ENCODE data around the gene NELL1. TPM values are rescaled to one million over a fixed set of nuclear protein-coding genes. Genes with fewer than 3 reads are reported as not detected.

The NELL1 gene
- total and polyA plus RNA-seq, 12 donors = 0.11 to 0.39 (median 0.24) TPM; not detected in 9

- Histone ChIP-seq H3K9me3 (replicated peaks in 1 of 3) (no peaks in the 10 kb centered on the region), H3K4me1 (replicated peaks in 1 of 2) (no peaks in the 10 kb centered on the region), H3K36me3 (replicated peaks in 1 of 2) (no peaks in the 10 kb centered on the region), H3K4me3 (no peak overlapping the region), H3K27ac (no peak overlapping the region), H3K27me3 (no peaks in the 10 kb centered on the region)
- TF ChIP-seq, protein P1, sequence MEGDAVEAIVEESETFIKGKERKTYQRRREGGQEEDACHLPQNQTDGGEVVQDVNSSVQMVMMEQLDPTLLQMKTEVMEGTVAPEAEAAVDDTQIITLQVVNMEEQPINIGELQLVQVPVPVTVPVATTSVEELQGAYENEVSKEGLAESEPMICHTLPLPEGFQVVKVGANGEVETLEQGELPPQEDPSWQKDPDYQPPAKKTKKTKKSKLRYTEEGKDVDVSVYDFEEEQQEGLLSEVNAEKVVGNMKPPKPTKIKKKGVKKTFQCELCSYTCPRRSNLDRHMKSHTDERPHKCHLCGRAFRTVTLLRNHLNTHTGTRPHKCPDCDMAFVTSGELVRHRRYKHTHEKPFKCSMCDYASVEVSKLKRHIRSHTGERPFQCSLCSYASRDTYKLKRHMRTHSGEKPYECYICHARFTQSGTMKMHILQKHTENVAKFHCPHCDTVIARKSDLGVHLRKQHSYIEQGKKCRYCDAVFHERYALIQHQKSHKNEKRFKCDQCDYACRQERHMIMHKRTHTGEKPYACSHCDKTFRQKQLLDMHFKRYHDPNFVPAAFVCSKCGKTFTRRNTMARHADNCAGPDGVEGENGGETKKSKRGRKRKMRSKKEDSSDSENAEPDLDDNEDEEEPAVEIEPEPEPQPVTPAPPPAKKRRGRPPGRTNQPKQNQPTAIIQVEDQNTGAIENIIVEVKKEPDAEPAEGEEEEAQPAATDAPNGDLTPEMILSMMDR (IDR thresholded peaks at IDR 0.05) = no peak
- no peak for TF ChIP-seq POLR2A (IDR thresholded peaks at IDR 0.05)
- DNase-seq = no peak
- WGBS, 4 donors = 49 to 67% (median 63%) methylated on average over 1 of the region's 1 CpG
- intact Hi-C loops (cut with DNase I) = no loop called here
Measured at GRCh38 chr11:21402274-21402673, 732.9 kb downstream of the NELL1 start.

DNA sequence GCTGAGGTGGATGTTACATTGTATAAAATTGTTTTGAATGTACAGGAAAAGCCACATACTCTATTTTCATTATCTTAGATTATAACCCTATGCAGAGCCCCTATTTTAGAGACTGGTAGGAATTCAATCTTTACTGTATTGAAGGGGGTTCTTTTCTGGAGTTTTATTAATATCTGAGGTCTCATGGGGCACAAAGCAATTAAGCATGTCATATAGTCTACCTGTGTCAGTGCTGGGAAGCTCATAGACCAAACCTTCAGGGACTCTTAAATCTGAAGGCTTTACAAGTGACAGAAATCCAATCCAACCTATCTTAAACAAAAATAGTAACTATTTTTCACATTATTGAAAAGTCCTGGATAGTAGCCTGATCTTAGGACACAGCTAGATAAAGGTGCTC is 733.7 kb downstream of the NELL1 start:
- intact Hi-C loops (cut with DNase I) = no loop called here
- H3K4me3 ChIP-seq = no peak overlapping the region
- H3K36me3 ChIP-seq (replicated peaks in 1 of 2) = no peaks in the 10 kb centered on the region
- no peaks in the 10 kb centered on the region for H3K4me1 ChIP-seq (replicated peaks in 1 of 2)
- no peaks in the 10 kb centered on the region for H3K9me3 ChIP-seq (replicated peaks in 1 of 3)
- H3K27me3 ChIP-seq = no peaks in the 10 kb centered on the region
- no peak overlapping the region for H3K27ac ChIP-seq
- no peak for DNase-seq
- TF ChIP-seq, protein P1 (IDR thresholded peaks at IDR 0.05) = no peak

GRCh38 chr11:21405422-21405821 is 736.0 kb downstream of the NELL1 start:
- TF ChIP-seq, protein P1 (IDR thresholded peaks at IDR 0.05) = no peak
- no peak for TF ChIP-seq POLR2A (IDR thresholded peaks at IDR 0.05)

DNA sequence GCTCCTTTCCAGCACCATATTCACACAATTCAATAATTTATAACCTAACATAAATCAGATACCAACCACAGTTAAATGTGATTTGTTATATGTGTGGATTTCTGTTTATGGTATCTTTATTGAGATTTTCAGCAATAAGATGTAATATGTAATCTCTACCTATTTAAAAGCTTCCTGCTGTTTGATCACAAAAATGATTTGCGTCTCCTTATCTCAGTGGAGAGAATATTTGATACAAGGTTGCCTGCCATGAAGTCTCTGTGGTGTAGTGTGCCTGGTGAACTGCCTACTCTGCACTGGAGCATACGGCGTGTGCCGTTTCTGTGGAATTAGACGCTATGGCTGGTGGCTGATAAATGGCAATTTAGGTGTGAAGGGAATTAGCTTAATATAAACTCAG is 741.1 kb downstream of the NELL1 start:
- no peak for DNase-seq
- H3K27me3 ChIP-seq = no peaks in the 10 kb centered on the region
- H3K27ac ChIP-seq = no peak overlapping the region
- H3K4me1 ChIP-seq (replicated peaks in 1 of 2) = no peaks in the 10 kb centered on the region
- 59 to 89% (median 70%) methylated on average over 5 of the region's 5 CpGs for WGBS, 4 donors
- TF ChIP-seq, protein P1 (IDR thresholded peaks at IDR 0.05) = no peak
- no peaks in the 10 kb centered on the region for H3K9me3 ChIP-seq (replicated peaks in 1 of 3)
- H3K4me3 ChIP-seq = no peak overlapping the region
- intact Hi-C loops (cut with DNase I) = no loop called here
- H3K36me3 ChIP-seq (replicated peaks in 1 of 2) = no peaks in the 10 kb centered on the region

More at GRCh38 chr11:21405422-21405821, 736.0 kb downstream of the NELL1 start:
- no peak overlapping the region for H3K4me3 ChIP-seq
- H3K27ac ChIP-seq = no peak overlapping the region
- no peaks in the 10 kb centered on the region for H3K36me3 ChIP-seq (replicated peaks in 1 of 2)
- H3K4me1 ChIP-seq (replicated peaks in 1 of 2) = no peaks in the 10 kb centered on the region
- no peaks in the 10 kb centered on the region for H3K27me3 ChIP-seq
- 27 to 49% (median 40%) methylated on average over 1 of the region's 1 CpG for WGBS, 4 donors
- intact Hi-C loops (cut with DNase I) = no loop called here
- no peak for DNase-seq
- H3K9me3 ChIP-seq (replicated peaks in 1 of 3) = no peaks in the 10 kb centered on the region

All from adrenal gland (tissue), 12 donors.